Measurements from ENCODE around the gene MKKS.
A peak's percentile ranks its signal among the peaks of the same experiment; 100 is the strongest.

The MKKS gene

GRCh38 chr20:10469599-10469998, 35.6 kb upstream of the MKKS start:
- H3K4me3 ChIP-seq (ENCODE audit: severe bottlenecking): no peak overlapping the region
- no peaks in the 10 kb centered on the region for H3K36me3 ChIP-seq (ENCODE audit: low read depth)
- peak; percentile 65 for TF ChIP-seq CTCF (IDR thresholded peaks at IDR 0.05; ENCODE audit: poor library complexity, severe bottlenecking)
- H3K9me3 ChIP-seq (ENCODE audit: severe bottlenecking): no peaks in the 10 kb centered on the region
- 0 out of 3 replicates have a peak, but pooled peaks have one; percentile 40 for ATAC-seq (ENCODE audit: low read depth)
- no peak for DNase-seq (ENCODE audit: low spot score)
- no peaks in the 10 kb centered on the region for H3K27me3 ChIP-seq (ENCODE audit: insufficient read depth, poor library complexity, severe bottlenecking)
- H3K27ac ChIP-seq (ENCODE audit: poor library complexity, severe bottlenecking): no peak overlapping the region
- no peaks in the 10 kb centered on the region for H3K4me1 ChIP-seq (ENCODE audit: insufficient read depth, poor library complexity, severe bottlenecking)

- Histone ChIP-seq H3K4me1 (ENCODE audit: insufficient read depth, poor library complexity, severe bottlenecking) (no peaks in the 10 kb centered on the region), H3K36me3 (ENCODE audit: low read depth) (no peaks in the 10 kb centered on the region), H3K9me3 (ENCODE audit: severe bottlenecking) (no peaks in the 10 kb centered on the region), H3K27ac (ENCODE audit: poor library complexity, severe bottlenecking) (no peak overlapping the region), H3K4me3 (ENCODE audit: severe bottlenecking) (no peak overlapping the region), H3K27me3 (ENCODE audit: insufficient read depth, poor library complexity, severe bottlenecking) (no peaks in the 10 kb centered on the region)
- TF ChIP-seq CTCF (IDR thresholded peaks at IDR 0.05; ENCODE audit: poor library complexity, severe bottlenecking): no peak
- no peak for DNase-seq (ENCODE audit: low spot score)
- ATAC-seq (ENCODE audit: low read depth): no peak
Measured at GRCh38 chr20:10469056-10469455, 35.0 kb upstream of the MKKS start.

GRCh38 chr20:10468340-10468845, 34.4 kb upstream of the MKKS start:
- Histone ChIP-seq H3K4me1 (ENCODE audit: insufficient read depth, poor library complexity, severe bottlenecking) (peaks cover 1% of the 10 kb centered on the region), H3K27me3 (ENCODE audit: insufficient read depth, poor library complexity, severe bottlenecking) (no peaks in the 10 kb centered on the region), H3K4me3 (ENCODE audit: severe bottlenecking) (no peak overlapping the region), H3K27ac (ENCODE audit: poor library complexity, severe bottlenecking) (no peak overlapping the region), H3K36me3 (ENCODE audit: low read depth) (no peaks in the 10 kb centered on the region), H3K9me3 (ENCODE audit: severe bottlenecking) (no peaks in the 10 kb centered on the region)
- no peak for TF ChIP-seq CTCF (IDR thresholded peaks at IDR 0.05; ENCODE audit: poor library complexity, severe bottlenecking)
- DNase-seq (ENCODE audit: low spot score) (no peak), ATAC-seq (ENCODE audit: low read depth) (peak; percentile 55; the same call in 1 of the 3 replicates)

GRCh38 chr20:10467681-10468339, 33.8 kb upstream of the MKKS start:
- peaks cover 3% of the 10 kb centered on the region for H3K4me1 ChIP-seq (ENCODE audit: insufficient read depth, poor library complexity, severe bottlenecking)
- H3K27ac ChIP-seq (ENCODE audit: poor library complexity, severe bottlenecking): no peak overlapping the region
- H3K36me3 ChIP-seq (ENCODE audit: low read depth): no peaks in the 10 kb centered on the region
- DNase-seq (ENCODE audit: low spot score) (no peak), ATAC-seq (ENCODE audit: low read depth) (no peak)
- TF ChIP-seq CTCF (IDR thresholded peaks at IDR 0.05; ENCODE audit: poor library complexity, severe bottlenecking): no peak
- no peak overlapping the region for H3K4me3 ChIP-seq (ENCODE audit: severe bottlenecking)
- H3K9me3 ChIP-seq (ENCODE audit: severe bottlenecking): no peaks in the 10 kb centered on the region
- H3K27me3 ChIP-seq (ENCODE audit: insufficient read depth, poor library complexity, severe bottlenecking): no peaks in the 10 kb centered on the region

- DNase-seq (ENCODE audit: low spot score) (no peak), ATAC-seq (ENCODE audit: low read depth) (no peak)
- H3K9me3 ChIP-seq (ENCODE audit: severe bottlenecking): no peaks in the 10 kb centered on the region
- no peaks in the 10 kb centered on the region for H3K27me3 ChIP-seq (ENCODE audit: insufficient read depth, poor library complexity, severe bottlenecking)
- H3K4me3 ChIP-seq (ENCODE audit: severe bottlenecking): no peak overlapping the region
- no peak overlapping the region for H3K27ac ChIP-seq (ENCODE audit: poor library complexity, severe bottlenecking)
- TF ChIP-seq CTCF (IDR thresholded peaks at IDR 0.05; ENCODE audit: poor library complexity, severe bottlenecking): no peak
- H3K4me1 ChIP-seq (ENCODE audit: insufficient read depth, poor library complexity, severe bottlenecking): peaks cover 3% of the 10 kb centered on the region
- H3K36me3 ChIP-seq (ENCODE audit: low read depth): no peaks in the 10 kb centered on the region
Measured at GRCh38 chr20:10466855-10467254, 32.8 kb upstream of the MKKS start.
